22Rv1 (cell line): ENCODE data around the gene WNT7A.

Source experiments
- CTCF ChIP-seq: fragments of 450-650 bp; IDR thresholded peaks from 2 replicates; pipeline ENCODE4 v1.5.1; 2017; ENCODE audit warnings: mild to moderate bottlenecking
- ZFX ChIP-seq: fragments of 450-650 bp; IDR thresholded peaks from 2 replicates; pipeline ENCODE4 v1.6.1; 2017; ENCODE audit warnings: antibody characterized with exemption, borderline replicate concordance

- TF ChIP-seq CTCF = no peak
- no peak for TF ChIP-seq ZFX
These were observed 1.9 kb upstream of the WNT7A start for GRCh38 chr3:13881536-13882410.
